ENCODE measurements around the gene TSC1. TPM values are rescaled to one million over a fixed set of nuclear protein-coding genes. Genes with fewer than 3 reads are reported as not detected.

TSC1 gene
- total RNA-seq, 4 donors from 2014 or later: 24.3 to 44.2 (median 36.9) TPM

DNA sequence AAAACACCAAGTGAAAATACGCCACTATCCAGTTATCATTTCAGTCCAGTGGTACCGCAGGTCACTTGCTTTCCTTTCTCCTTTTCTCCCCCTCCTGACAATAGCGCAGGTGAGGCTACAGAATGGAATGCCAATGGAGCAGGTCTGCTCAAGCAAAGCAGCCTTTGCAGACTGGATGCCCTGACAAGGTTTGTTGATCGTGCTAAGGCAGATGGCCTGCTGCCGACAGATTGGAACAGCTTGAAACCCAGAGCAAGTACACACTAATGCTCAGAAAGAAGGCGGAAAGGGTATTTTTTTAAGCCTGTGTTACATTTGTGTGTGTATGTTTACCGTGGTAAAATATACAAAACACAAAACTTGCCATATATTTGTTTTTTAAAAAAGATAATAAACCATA lies 46.4 kb downstream of the TSC1 start:
- Histone ChIP-seq H3K4me1 (no peaks in the 10 kb centered on the region), H3K27me3 (no peaks in the 10 kb centered on the region), H3K4me3 (no peak overlapping the region), H3K36me3 (peaks cover 8 to 96% of the 10 kb centered on the region in 2 donors), H3K27ac (no peak overlapping the region), H3K9me3 (no peaks in the 10 kb centered on the region)
- TF ChIP-seq CTCF (IDR thresholded peaks at IDR 0.05): no peak
- TF ChIP-seq EP300 (IDR thresholded peaks at IDR 0.05): no peak
- TF ChIP-seq POLR2A (IDR thresholded peaks at IDR 0.05): no peak
- no peak for TF ChIP-seq POLR2AphosphoS5 (IDR thresholded peaks at IDR 0.05)
- no peak for ATAC-seq
- WGBS, 2 donors (ENCODE audit: low coverage in 1 of 2): 87 to 91% methylated on average over 7 of the region's 7 CpGs

DNA sequence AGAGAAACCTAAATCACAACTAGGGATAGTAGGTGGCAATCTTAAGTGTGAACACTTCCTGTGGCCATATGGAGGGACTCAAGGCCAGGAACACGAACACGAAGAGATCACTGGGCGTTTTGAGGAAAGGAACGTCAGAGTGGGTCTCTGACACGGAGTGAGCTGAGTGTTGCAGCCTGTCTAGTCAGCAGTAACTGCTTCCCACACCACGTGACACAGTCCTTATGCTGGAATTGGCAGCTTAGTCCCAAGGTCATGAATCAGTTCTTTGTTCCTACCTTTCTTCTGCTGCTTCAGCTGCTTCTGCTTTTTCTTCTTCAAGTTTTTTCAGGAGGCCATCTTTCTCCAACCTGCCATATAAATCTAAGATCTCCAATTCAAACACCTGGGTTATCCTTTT lies 47.5 kb downstream of the TSC1 start:
- WGBS, 2 donors (ENCODE audit: low coverage in 1 of 2): 51 to 54% methylated on average over 6 of the region's 6 CpGs

GRCh38 chr9:132896264-132896663 lies 48.2 kb downstream of the TSC1 start:
- no peaks in the 10 kb centered on the region for H3K9me3 ChIP-seq
- H3K4me3 ChIP-seq: no peak overlapping the region
- no peaks in the 10 kb centered on the region for H3K4me1 ChIP-seq
- peaks cover 8 to 100% of the 10 kb centered on the region in 2 donors for H3K36me3 ChIP-seq
- TF ChIP-seq POLR2A (IDR thresholded peaks at IDR 0.05): no peak
- TF ChIP-seq EP300 (IDR thresholded peaks at IDR 0.05): no peak
- TF ChIP-seq POLR2AphosphoS5 (IDR thresholded peaks at IDR 0.05): no peak
- no peak for TF ChIP-seq CTCF (IDR thresholded peaks at IDR 0.05)
- H3K27ac ChIP-seq: no peak overlapping the region
- 79 to 94% methylated on average over 7 to 10 of the region's 13 CpGs for WGBS, 2 donors (ENCODE audit: low coverage in 1 of 2)
- no peaks in the 10 kb centered on the region for H3K27me3 ChIP-seq
- no peak for ATAC-seq

More for the DNA sequence above, 47.5 kb downstream of the TSC1 start:
- H3K4me1 ChIP-seq: no peaks in the 10 kb centered on the region
- H3K4me3 ChIP-seq: no peak overlapping the region
- ATAC-seq: no peak
- TF ChIP-seq POLR2AphosphoS5 (IDR thresholded peaks at IDR 0.05) (no peak), CTCF (IDR thresholded peaks at IDR 0.05) (no peak), EP300 (IDR thresholded peaks at IDR 0.05) (no peak), POLR2A (IDR thresholded peaks at IDR 0.05) (no peak)
- no peaks in the 10 kb centered on the region for H3K27me3 ChIP-seq
- no peak overlapping the region for H3K27ac ChIP-seq
- no peaks in the 10 kb centered on the region for H3K9me3 ChIP-seq
- peaks cover 8 to 98% of the 10 kb centered on the region in 2 donors for H3K36me3 ChIP-seq

- no peak overlapping the region for H3K27ac ChIP-seq
- TF ChIP-seq POLR2AphosphoS5 (IDR thresholded peaks at IDR 0.05) (no peak), CTCF (IDR thresholded peaks at IDR 0.05) (no peak), POLR2A (IDR thresholded peaks at IDR 0.05) (no peak), EP300 (IDR thresholded peaks at IDR 0.05) (no peak)
- no peaks in the 10 kb centered on the region for H3K9me3 ChIP-seq
- peaks cover 5 to 100% of the 10 kb centered on the region in 2 donors for H3K36me3 ChIP-seq
- no peak overlapping the region for H3K4me3 ChIP-seq
- H3K27me3 ChIP-seq: no peaks in the 10 kb centered on the region
- ATAC-seq: no peak
- no peaks in the 10 kb centered on the region for H3K4me1 ChIP-seq
- 48 to 67% methylated on average over 6 to 8 of the region's 9 CpGs for WGBS, 2 donors (ENCODE audit: low coverage in 1 of 2)
Observed at GRCh38 chr9:132894862-132895835, 49.3 kb downstream of the TSC1 start.

GRCh38 chr9:132894346-132894745 lies 50.1 kb downstream of the TSC1 start:
- Histone ChIP-seq H3K27me3 (no peaks in the 10 kb centered on the region), H3K36me3 (peaks cover 5 to 100% of the 10 kb centered on the region in 2 donors), H3K27ac (no peak overlapping the region), H3K9me3 (no peaks in the 10 kb centered on the region), H3K4me1 (no peaks in the 10 kb centered on the region), H3K4me3 (no peak overlapping the region)
- no peak for TF ChIP-seq CTCF (IDR thresholded peaks at IDR 0.05)
- TF ChIP-seq EP300 (IDR thresholded peaks at IDR 0.05): no peak
- TF ChIP-seq POLR2AphosphoS5 (IDR thresholded peaks at IDR 0.05): no peak
- no peak for TF ChIP-seq POLR2A (IDR thresholded peaks at IDR 0.05)
- WGBS, 2 donors (ENCODE audit: low coverage in 1 of 2): 70 to 83% methylated on average over 2 to 5 of the region's 5 CpGs
- ATAC-seq: no peak
